ENCODE data around the gene SCN9A. TPM values are rescaled to one million over a fixed set of nuclear protein-coding genes. Genes with fewer than 3 reads are reported as not detected.

Gene SCN9A
- total and polyA plus RNA-seq, 10 of the 15 experiments (the other 5 are each of a cell fraction or from before 2014, with no cell fraction given), result 0.04 to 0.08 (median 0.08) TPM; not detected in 7

GRCh38 chr2:166333801-166334200, 41.9 kb downstream of the SCN9A start (continued):
- TF ChIP-seq TCF7 (IDR thresholded peaks at IDR 0.05; ENCODE audit: borderline replicate concordance) (no peak), RBBP5 (conservative IDR thresholded peaks at IDR 0.05) (no peak), BACH1 (IDR thresholded peaks at IDR 0.05; ENCODE audit: borderline replicate concordance) (no peak)

GRCh38 chr2:166332106-166332505, 43.6 kb downstream of the SCN9A start:
- no peak overlapping the region for H2AFZ ChIP-seq (ENCODE audit: control insufficient read depth, low read depth, low read length)
- SMC1A ChIA-PET (ENCODE audit: uncharacterized antibody, unreplicated experiment), result interaction anchor here (0.6 kb wide), 1 partner anchor 221 kb away, joined by 4 read pairs; no protein-coding TSS in a partner anchor
- no peaks in the 10 kb centered on the region for H4K20me1 ChIP-seq (ENCODE audit: control insufficient read depth, insufficient read depth)
- no peak for DNase-seq (ENCODE audit: low read depth, low spot score)
- H3K4me2 ChIP-seq (ENCODE audit: control insufficient read depth, insufficient read depth), result no peak overlapping the region
- TF ChIP-seq, protein P1, sequence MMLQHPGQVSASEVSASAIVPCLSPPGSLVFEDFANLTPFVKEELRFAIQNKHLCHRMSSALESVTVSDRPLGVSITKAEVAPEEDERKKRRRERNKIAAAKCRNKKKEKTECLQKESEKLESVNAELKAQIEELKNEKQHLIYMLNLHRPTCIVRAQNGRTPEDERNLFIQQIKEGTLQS (IDR thresholded peaks at IDR 0.05; ENCODE audit: borderline replicate concordance, extremely low read depth, low read depth, low read length), result no peak
- TF ChIP-seq ESRRA (IDR thresholded peaks at IDR 0.05; ENCODE audit: low read length) (no peak), ETV6 (conservative IDR thresholded peaks at IDR 0.05 in 1 of 2, IDR thresholded peaks at IDR 0.05 in 1 of 2; ENCODE audit: borderline replicate concordance in 1 of 2, low read depth in 1 of 2) (no peak), ZNF622 (IDR thresholded peaks at IDR 0.05) (no peak), KAT2A (conservative IDR thresholded peaks at IDR 0.05; ENCODE audit: control insufficient read depth, low read depth, low read length) (no peak), EP300 (IDR thresholded peaks at IDR 0.05; ENCODE audit: borderline replicate concordance in 1 of 2, control insufficient read depth in 1 of 2, low read depth in 2 of 2, low read length in 2 of 2) (no peak), RFX5 (IDR thresholded peaks at IDR 0.05; ENCODE audit: low read depth, low read length) (no peak), BCL11A (IDR thresholded peaks at IDR 0.05; ENCODE audit: low read depth, low read length) (no peak), PML (IDR thresholded peaks at IDR 0.05; ENCODE audit: low read length) (no peak), BRCA1 (IDR thresholded peaks at IDR 0.05; ENCODE audit: low read depth, low read length) (no peak), NR2C2 (IDR thresholded peaks at IDR 0.05; ENCODE audit: borderline replicate concordance, control insufficient read depth, insufficient read length, low read depth) (no peak), GABPA (IDR thresholded peaks at IDR 0.05; ENCODE audit: low read depth) (no peak), HSF1 (IDR thresholded peaks at IDR 0.05; ENCODE audit: low read depth, low read length) (no peak), USF2 (IDR thresholded peaks at IDR 0.05; ENCODE audit: borderline replicate concordance, low read depth, low read length) (no peak), CTCF (IDR thresholded peaks at IDR 0.05 in 2 of 3, conservative IDR thresholded peaks at IDR 0.05 in 1 of 3; ENCODE audit: control insufficient read depth in 2 of 3, extremely low read depth in 1 of 3, insufficient read depth in 1 of 3, low read depth in 3 of 3, low read length in 3 of 3) (no peak), ZNF384 (IDR thresholded peaks at IDR 0.05; ENCODE audit: borderline replicate concordance, low read depth, low read length) (no peak)
- RAD21 ChIA-PET (ENCODE audit: unreplicated experiment), result no interaction called here
- no TSS peak for BruUV-seq (replicated peaks)
- H3K27ac ChIP-seq (ENCODE audit: control insufficient read depth, insufficient read depth), result no peak overlapping the region
- H3K9me3 ChIP-seq (replicated peaks; ENCODE audit: control insufficient read depth, insufficient read depth, low read length), result no peaks in the 10 kb centered on the region
- H3K4me3 ChIP-seq, result no peak overlapping the region
- intact Hi-C loops (cut with micrococcal nuclease; ENCODE audit: unreplicated experiment), result no loop called here
- H3K4me1 ChIP-seq (ENCODE audit: control insufficient read depth, insufficient read depth, low read length), result no peaks in the 10 kb centered on the region
- no peak overlapping the region for H3K9ac ChIP-seq (ENCODE audit: control insufficient read depth, insufficient read depth, low read length)
- POLR2A ChIA-PET, result no interaction called here
- no peaks in the 10 kb centered on the region for H3K27me3 ChIP-seq (replicated peaks in 1 of 2; ENCODE audit: control insufficient read depth in 2 of 2, insufficient read depth in 2 of 2, low read length in 1 of 2)
- ATAC-seq, result no peak
- H3K79me2 ChIP-seq (ENCODE audit: control insufficient read depth, insufficient read depth, low read length), result no peaks in the 10 kb centered on the region
- FAIRE-seq, result no peak
- in situ Hi-C loops (cut with MboI), result no loop called here
- CTCF ChIA-PET, result no interaction called here
- no peaks in the 10 kb centered on the region for H3K36me3 ChIP-seq (ENCODE audit: control insufficient read depth in 2 of 2, insufficient read depth in 2 of 2, low read length in 1 of 2)

All from GM12878 (cell line).